HG03095 (cell line): Measurements from ENCODE around the gene ADO.

ENCODE experiments used
- ATAC-seq: cut with Tn5 transposase; IDR thresholded peaks from one replicate; pipeline ENCODE4 v1.9.1; 2021; ENCODE audit warnings: moderate library complexity; ENCODE audit not compliant: unreplicated experiment

ADO gene

GRCh38 chr10:62792261-62792660 is 12.3 kb upstream of the ADO start:
- ATAC-seq = no peak

- ATAC-seq = no peak
Measured at GRCh38 chr10:62794306-62794705, 10.2 kb upstream of the ADO start.

DNA sequence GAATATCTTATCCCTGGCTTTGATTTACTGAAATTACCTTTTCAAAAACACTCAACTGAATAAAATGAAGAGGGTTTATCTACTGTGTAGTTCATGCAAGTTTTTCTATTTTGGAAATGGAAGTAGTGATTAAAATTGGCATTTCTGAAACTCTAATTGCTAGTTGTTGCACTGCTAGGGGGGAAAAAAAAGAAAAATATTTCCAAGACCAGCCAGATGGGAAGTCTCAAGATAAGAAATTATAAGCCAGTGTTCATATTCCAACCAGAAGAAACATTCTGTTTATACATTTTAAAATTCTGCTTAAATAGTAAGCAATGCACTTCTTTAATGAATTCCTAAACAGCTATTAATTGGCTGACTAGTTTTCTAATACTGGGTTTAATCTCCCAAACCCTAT is 9.4 kb upstream of the ADO start:
- no peak for ATAC-seq

DNA sequence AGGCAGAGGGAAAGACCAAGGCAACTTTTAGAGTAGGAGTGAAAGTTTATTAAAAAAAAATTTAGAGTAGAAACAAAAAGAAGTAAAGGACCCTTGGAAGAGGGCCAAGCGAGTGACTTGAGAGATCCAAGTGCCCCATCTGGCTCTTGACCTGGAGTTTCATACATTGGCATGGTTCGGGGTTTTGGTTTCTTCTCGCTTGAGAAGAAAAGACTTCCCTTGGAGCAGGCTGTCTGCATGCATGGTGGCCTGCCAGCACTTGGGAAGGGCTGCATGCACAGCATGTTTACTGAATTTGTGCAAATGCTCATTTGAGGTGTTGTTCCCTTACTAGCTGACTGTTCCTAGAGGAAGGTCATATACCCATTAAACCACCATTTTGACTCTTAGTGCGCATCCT is 8.8 kb upstream of the ADO start:
- ATAC-seq = no peak

- ATAC-seq = no peak
Measured at GRCh38 chr10:62796896-62797295, 7.6 kb upstream of the ADO start.

- no peak for ATAC-seq
Measured at GRCh38 chr10:62801871-62802270, 2.6 kb upstream of the ADO start.

DNA sequence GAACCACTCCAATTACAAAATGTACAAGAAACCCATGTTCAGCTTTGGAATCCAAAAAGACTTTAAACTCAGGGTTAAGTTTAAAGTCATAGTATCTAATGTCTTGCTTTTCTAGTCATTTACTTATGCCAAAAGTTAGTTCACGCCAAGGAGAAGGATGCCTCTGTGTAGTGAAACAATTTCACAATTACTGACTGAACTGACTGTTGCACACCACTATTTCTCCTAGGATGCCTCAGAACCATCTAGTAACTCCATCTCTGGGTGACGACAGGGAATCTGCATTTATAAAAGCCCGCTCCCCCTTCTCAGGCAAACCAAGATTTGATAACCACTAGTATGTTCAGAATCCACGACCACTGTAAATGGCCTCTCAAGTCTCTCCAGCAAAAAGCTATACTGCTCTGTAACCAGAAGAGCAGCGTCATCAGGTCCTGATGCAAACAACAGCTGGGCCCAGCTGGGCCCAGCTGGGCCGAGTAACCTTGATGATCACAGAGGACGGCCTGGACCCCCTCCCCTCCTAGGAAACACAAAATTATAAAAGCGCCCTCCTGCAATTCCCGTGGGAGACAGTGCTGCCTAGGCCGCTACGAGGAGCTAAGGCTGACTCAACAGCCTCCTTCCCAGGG is 680 bp upstream of the ADO start:
- ATAC-seq = no peak

- ATAC-seq = peak; percentile 9
Measured at GRCh38 chr10:62805231-62806099, 945 bp downstream of the ADO start.

DNA sequence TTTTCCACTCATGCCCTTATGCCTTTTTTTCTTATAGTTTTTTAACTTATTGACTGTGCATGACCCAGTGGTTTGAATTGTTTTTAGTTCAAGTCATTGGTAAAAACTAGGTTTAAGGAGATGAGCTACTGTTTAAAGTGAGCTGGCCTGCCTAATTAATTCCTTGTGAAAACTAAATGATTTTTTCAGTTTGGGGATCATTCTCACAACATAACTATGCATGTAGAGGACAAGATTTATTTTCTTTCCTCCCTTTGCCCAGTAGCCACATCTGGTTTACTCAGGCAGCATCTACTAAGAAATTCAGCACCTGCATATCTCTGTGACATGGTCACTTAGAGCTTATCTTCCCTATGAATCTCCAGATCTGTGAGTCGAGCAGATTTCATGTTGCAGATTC is 1.7 kb downstream of the ADO start:
- no peak for ATAC-seq

- ATAC-seq = no peak
Measured at GRCh38 chr10:62810156-62810902, 5.8 kb downstream of the ADO start.

GRCh38 chr10:62811159-62811875 is 6.8 kb downstream of the ADO start:
- ATAC-seq = peak; percentile 39

GRCh38 chr10:62812672-62813439 is 8.3 kb downstream of the ADO start:
- no peak for ATAC-seq

DNA sequence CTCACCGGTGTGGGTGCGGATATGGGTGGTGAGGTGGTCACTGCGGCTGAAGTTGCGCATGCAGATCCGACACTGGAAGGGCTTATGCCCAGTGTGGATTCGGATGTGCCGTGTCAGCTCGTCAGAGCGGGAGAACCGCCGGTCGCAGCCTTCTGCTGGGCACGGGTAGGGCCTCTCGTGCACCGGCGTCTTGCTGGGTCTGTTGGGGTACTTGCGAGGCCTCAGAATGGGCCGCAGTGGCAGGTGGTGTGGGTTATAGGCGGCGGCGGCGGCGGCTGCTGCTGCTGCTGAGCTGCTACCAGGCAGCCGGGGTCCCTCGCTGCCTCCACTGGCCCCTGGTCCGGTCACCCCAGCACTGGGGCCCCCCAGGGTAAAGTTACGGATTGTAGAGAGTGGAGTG is 8.9 kb downstream of the ADO start:
- ATAC-seq = no peak

GRCh38 chr10:62813981-62814380 is 9.5 kb downstream of the ADO start:
- no peak for ATAC-seq

- ATAC-seq = no peak
Measured at GRCh38 chr10:62814756-62815380, 10.3 kb downstream of the ADO start.

- ATAC-seq = no peak
Measured at GRCh38 chr10:62815381-62816075, 11.0 kb downstream of the ADO start.

GRCh38 chr10:62816076-62816330 is 11.5 kb downstream of the ADO start:
- no peak for ATAC-seq

DNA sequence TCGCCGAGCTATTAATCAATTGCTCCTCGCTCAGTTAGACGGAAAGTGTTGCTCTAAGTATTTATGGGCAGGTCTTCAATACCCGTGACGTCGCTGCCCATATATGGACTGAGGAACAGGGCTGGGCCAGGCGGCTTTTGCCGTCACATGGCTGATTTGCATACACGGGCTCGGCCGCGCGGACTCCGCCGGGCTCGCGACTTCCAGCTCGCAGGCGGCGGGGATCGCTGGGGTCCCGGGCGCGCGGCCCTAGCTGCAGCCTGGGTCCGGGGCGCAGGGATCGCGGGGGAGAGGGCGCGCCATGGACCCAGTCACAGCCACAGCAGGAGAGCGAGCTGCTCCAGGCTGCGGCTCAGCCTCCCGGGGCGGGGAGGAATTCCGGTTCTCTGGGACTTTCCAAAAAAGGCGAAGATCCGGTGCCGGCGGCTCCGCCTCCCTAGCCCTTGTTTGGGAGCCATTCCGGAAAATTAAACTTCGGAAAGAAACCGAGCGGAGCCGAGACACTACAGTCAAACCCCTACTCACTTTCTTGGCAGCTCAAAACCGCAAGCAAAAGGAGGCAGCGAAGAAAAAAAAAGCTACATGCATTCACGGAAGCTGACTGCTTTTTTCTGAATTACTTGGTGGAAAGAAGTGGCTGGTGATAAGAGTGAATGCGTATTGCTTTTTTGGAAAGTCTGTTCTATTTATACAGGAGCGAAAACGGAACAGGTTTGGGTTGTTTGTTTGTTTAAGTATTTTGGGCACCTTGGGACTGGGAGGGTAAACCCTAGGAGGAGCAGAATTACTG is 12.0 kb downstream of the ADO start, which contains the start of gene EGR2:
Gene EGR2, minus strand, starts transcription at position 36 of the 790 bp plus-strand sequence. CDS start 337 bp downstream, outside the sequence.
- ATAC-seq = peak; percentile 73
